Colonic mucosa (tissue), 4 donors: ENCODE measurements around the gene PRR14L. TPM values are rescaled to one million over a fixed set of nuclear protein-coding genes. Genes with fewer than 3 reads are reported as not detected.

Experiments used
- DNase-seq: peaks from one replicate; pipeline ENCODE4 v3.0.0-alpha.2; 2020
- H3K27ac ChIP-seq: fragments of 200-600 bp; one replicate; pipeline ENCODE4 v1.8.0; 2021
- H3K27me3 ChIP-seq: fragments of 200-600 bp; one replicate; pipeline ENCODE4 v1.8.0; 2021
- H3K36me3 ChIP-seq: fragments of 200-600 bp; one replicate; pipeline ENCODE4 v1.8.0; 2021
- H3K4me1 ChIP-seq: fragments of 200-600 bp; one replicate; pipeline ENCODE4 v1.8.0; 2021; ENCODE audit warnings: mild to moderate bottlenecking
- H3K4me3 ChIP-seq: fragments of 200-600 bp; one replicate; pipeline ENCODE4 v1.8.0; 2021
- H3K9ac ChIP-seq, 2 donors: one replicate each; pipeline ENCODE4 v1.7.0; 2013; ENCODE audit warnings: control low read depth in 2 of 2, low read depth in 2 of 2, low read length in 2 of 2
- H3K9me3 ChIP-seq: fragments of 200-600 bp; one replicate; pipeline ENCODE4 v1.8.0; 2021
- CTCF ChIP-seq: fragments of 200-600 bp; IDR thresholded peaks from one replicate; pipeline ENCODE4 v1.8.0; 2022; ENCODE audit warnings: antibody characterized with exemption, mild to moderate bottlenecking
- intact Hi-C: fragments of 100-400 bp; cut with DNase I; formaldehyde crosslinking; loops from one replicate; pipeline ENCODE4 v1.14.1; 2022
- total RNA-seq, 2 donors: library from RNA; stranded (reverse); fragmentation: NEBNext Ultra II Directional in 1 of 2; extraction: Animal tissue kit (Norgen Biotek cat#: 25700) in 1 of 2; gene quantifications; one replicate each; pipeline ENCODE4 v1.2.1, GENCODE V29; 2021
- donor health status: healthy.
- donor health status: DM: no; HTN: no; CAD: no.
- donor health status: DM: no; HTN: no; CAD: no.

Gene PRR14L
- total RNA-seq, 2 donors from 2014 or later: 58.2 to 74.6 TPM

DNA sequence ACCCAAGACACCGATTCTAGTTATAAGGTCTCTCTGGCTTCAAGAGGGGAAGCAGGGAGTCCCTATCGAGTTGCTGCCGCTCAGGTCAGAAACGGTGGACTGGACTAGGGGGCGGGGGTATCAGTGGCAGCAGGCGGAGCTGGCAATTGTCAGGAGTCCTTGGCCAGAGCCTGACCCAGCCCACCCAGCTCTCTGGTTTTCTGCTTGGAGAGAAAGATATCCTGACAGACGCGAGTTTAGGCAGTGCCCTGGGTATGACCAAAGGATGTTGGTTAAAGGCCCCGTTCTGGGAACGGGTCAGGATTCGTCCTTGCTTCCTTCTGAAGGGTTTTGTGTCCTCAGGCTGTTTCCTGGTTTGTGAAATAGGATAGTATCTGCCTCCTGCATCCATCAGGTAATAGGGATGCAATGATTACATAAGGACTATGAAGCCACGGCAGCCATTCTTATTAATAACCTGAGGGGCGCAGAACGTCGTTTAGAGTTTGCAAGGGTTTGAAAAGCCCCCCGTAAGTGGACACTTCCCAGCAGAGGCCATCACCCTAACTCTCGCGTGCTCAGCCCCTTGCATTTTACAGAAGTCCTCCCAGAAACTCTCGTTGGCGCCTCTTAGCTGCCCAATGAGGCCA is 3.2 kb upstream of the PRR14L start:
- Histone ChIP-seq H3K27ac (peak overlapping the region; percentile 87), H3K36me3 (no peaks in the 10 kb centered on the region), H3K4me1 (peaks cover 14% of the 10 kb centered on the region), H3K4me3 (peak overlapping the region; percentile 82), H3K9ac (peak overlapping the region; percentile 72 to 94), H3K27me3 (no peaks in the 10 kb centered on the region), H3K9me3 (no peaks in the 10 kb centered on the region)
- intact Hi-C loops: no loop called here
- peak; percentile 49 for DNase-seq
- TF ChIP-seq CTCF: no peak

DNA sequence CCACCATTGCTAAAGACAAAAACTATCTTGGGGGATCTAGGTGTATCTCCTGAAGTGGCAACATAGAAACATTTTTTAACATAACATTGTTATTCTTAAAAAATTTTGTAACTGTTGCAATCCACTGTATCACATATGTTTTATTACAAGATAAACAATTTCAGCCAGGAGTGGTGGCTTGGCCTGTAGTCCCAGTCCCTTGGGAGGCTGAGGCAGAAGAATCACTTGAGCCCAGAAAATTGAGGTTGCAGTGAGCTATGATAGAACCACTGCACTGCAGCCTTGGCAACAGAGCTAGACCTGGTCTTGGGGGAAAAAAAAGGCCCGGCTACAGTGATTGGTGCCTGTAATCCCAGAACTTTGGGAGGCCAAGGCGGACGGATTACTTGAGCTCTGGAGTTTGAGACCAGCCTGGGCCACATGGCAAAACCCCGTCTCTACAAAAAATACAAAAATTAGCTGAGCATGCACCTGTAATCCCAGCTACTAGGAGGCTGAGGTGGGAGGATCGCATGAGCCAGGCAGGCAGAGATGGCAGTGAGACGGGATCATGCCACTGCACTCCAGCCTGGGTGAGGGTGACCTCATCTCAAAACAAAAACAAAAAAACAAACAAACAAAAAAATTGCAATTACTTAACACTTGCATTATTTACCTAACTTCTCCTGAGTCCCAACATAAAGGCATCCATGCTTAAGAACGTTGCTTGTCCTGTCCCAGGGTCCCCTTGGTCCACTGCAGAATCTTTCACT is 2.3 kb upstream of the PRR14L start:
- DNase-seq: no peak
- no peaks in the 10 kb centered on the region for H3K27me3 ChIP-seq
- no peak overlapping the region for H3K4me3 ChIP-seq
- H3K9ac ChIP-seq: no peak overlapping the region
- H3K36me3 ChIP-seq: no peaks in the 10 kb centered on the region
- no peak for TF ChIP-seq CTCF
- peaks cover 15% of the 10 kb centered on the region for H3K4me1 ChIP-seq
- intact Hi-C loops: no loop called here
- peak overlapping the region; percentile 87 for H3K27ac ChIP-seq
- no peaks in the 10 kb centered on the region for H3K9me3 ChIP-seq

GRCh38 chr22:31750365-31751284 is 693 bp upstream of the PRR14L start:
- Histone ChIP-seq H3K9ac (peak overlapping the region in 1 of 2 donors; percentile 98), H3K9me3 (no peaks in the 10 kb centered on the region), H3K36me3 (no peaks in the 10 kb centered on the region), H3K4me3 (peak overlapping the region; percentile 88), H3K27ac (peak overlapping the region; percentile 87), H3K27me3 (no peaks in the 10 kb centered on the region), H3K4me1 (peaks cover 15% of the 10 kb centered on the region)
- DNase-seq: peak; percentile 22
- no peak for TF ChIP-seq CTCF
- intact Hi-C loops: no loop called here

DNA sequence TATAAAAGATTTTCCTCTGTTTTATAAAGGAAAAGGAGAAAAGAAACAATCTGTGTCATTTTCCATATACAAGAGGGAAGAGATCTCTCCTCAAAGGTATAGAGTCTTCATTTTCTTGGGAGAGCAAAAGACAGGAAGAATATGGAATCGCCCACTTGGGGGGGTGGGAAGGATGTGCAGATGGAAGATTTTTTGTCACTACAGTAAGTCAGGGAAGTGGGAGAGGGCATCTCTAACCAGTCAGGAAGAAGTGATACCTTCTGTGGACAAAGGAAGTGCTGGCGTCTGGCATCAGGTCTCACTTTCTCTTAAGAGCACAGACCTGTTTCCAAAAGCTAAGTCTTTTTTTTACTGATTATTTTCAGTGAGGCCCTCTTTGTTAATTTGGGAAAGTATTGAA is 1.4 kb downstream of the PRR14L start:
- H3K9ac ChIP-seq: peak overlapping the region in 1 of 2 donors; percentile 98
- H3K27me3 ChIP-seq: no peaks in the 10 kb centered on the region
- intact Hi-C loops: no loop called here
- H3K4me1 ChIP-seq: peaks cover 13% of the 10 kb centered on the region
- peak overlapping the region; percentile 88 for H3K4me3 ChIP-seq
- no peaks in the 10 kb centered on the region for H3K9me3 ChIP-seq
- TF ChIP-seq CTCF: no peak
- H3K36me3 ChIP-seq: no peaks in the 10 kb centered on the region
- peak overlapping the region; percentile 87 for H3K27ac ChIP-seq
- no peak for DNase-seq

GRCh38 chr22:31747441-31747840 is 2.5 kb downstream of the PRR14L start:
- no peak for DNase-seq
- intact Hi-C loops: no loop called here
- H3K4me3 ChIP-seq: no peak overlapping the region
- H3K4me1 ChIP-seq: peaks cover 8% of the 10 kb centered on the region
- H3K9me3 ChIP-seq: no peaks in the 10 kb centered on the region
- H3K27ac ChIP-seq: no peak overlapping the region
- TF ChIP-seq CTCF: no peak
- no peaks in the 10 kb centered on the region for H3K36me3 ChIP-seq
- H3K9ac ChIP-seq: no peak overlapping the region
- H3K27me3 ChIP-seq: no peaks in the 10 kb centered on the region
